Measurements from ENCODE around the gene FILIP1L. TPM values are rescaled to one million over a fixed set of nuclear protein-coding genes. Genes with fewer than 3 reads are reported as not detected.
A peak's percentile ranks its signal among the peaks of the same experiment; 100 is the strongest.

FILIP1L gene
- total and polyA plus RNA-seq, 2 of the 13 experiments (the other 11 are each of a cell fraction or from before 2014, with no cell fraction given): 8.1 to 187 TPM

DNA sequence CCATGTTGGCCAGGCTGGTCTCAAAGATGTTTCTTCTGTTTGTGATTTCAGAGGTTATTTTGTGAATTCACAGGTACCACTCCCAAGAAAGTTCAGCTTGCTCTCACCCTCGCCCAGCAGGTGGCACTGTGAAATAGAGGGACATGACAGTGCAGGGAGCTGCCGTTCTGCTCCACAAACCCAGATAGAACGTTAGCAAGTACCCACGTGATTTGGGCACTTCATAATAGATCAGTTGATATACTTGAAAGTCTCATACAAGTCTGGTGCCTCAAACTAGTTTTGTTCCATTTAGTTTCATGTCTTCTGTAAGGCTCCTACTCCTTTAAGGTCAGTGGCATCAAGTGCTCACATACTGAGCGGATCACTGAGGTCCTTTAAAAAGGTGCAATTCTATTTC lies 45.5 kb downstream of the FILIP1L start (continued):
- TF ChIP-seq ERF (CRISPR knock-in tag; IDR thresholded peaks at IDR 0.05) (peak; percentile 19; the same call in 1 of the 2 replicates), GATAD1 (CRISPR knock-in tag; IDR thresholded peaks at IDR 0.05) (peak; percentile 53; the same call in 1 of the 2 replicates), SOX6 (IDR thresholded peaks at IDR 0.05) (no peak), SOX6 (CRISPR knock-in tag; IDR thresholded peaks at IDR 0.05) (peak; percentile 40; the same call in 1 of the 2 replicates), ZNF331 (CRISPR knock-in tag; IDR thresholded peaks at IDR 0.05) (0 out of 2 replicates have a peak, but pooled peaks have one; percentile 22), CBX5 (CRISPR knock-in tag; IDR thresholded peaks at IDR 0.05; ENCODE audit: borderline replicate concordance) (peak; percentile 74; the same call in 1 of the 2 replicates), XRCC5 (optimal IDR thresholded peaks at IDR 0.05; ENCODE audit: low read length) (peak; percentile 44), GLI4 (CRISPR knock-in tag; IDR thresholded peaks at IDR 0.05; ENCODE audit: borderline replicate concordance) (no peak), MIXL1 (CRISPR knock-in tag; IDR thresholded peaks at IDR 0.05) (peak; percentile 64; the same call in 1 of the 2 replicates)
- TF ChIP-seq, protein P1, sequence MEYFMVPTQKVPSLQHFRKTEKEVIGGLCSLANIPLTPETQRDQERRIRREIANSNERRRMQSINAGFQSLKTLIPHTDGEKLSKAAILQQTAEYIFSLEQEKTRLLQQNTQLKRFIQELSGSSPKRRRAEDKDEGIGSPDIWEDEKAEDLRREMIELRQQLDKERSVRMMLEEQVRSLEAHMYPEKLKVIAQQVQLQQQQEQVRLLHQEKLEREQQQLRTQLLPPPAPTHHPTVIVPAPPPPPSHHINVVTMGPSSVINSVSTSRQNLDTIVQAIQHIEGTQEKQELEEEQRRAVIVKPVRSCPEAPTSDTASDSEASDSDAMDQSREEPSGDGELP (IDR thresholded peaks at IDR 0.05; ENCODE audit: borderline replicate concordance, low read depth): no peak

DNA sequence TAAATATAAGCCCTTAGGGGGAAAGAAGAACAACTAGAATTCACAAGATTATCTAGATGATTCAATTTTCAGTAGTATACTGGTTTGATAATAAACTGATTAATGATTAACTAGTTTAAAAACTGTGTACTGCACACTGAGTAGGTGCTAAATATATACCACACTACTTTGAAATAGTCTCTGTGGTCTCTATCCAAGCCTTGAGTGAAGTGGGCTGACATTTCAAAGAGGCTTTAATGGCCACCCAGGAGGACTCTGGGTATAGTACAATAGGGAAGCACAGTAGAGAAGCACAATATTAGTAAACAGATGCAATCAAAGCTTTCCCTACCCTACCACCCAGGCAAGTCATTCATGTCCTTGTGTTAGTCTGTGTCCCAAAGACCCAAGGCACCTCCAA lies 46.7 kb downstream of the FILIP1L start:
- Histone ChIP-seq H3K27ac (ENCODE audit: extremely low read length, insufficient read depth, low read length) (peak overlapping the region; percentile 14), H3K36me3 (replicated peaks in 1 of 2; ENCODE audit: control insufficient read depth in 1 of 2, insufficient read depth in 2 of 2, low read length in 2 of 2) (no peaks in the 10 kb centered on the region), H3K79me2 (ENCODE audit: insufficient read depth, low read length) (peaks cover 3% of the 10 kb centered on the region), H2AFZ (ENCODE audit: low read length) (no peak overlapping the region), H3K4me2 (ENCODE audit: low read depth, low read length) (no peak overlapping the region), H3K9me3 (ENCODE audit: low read length) (no peaks in the 10 kb centered on the region), H4K20me1 (ENCODE audit: insufficient read depth, low read length) (no peaks in the 10 kb centered on the region), H3K27me3 (ENCODE audit: control insufficient read depth in 1 of 2, insufficient read depth in 2 of 2, low read length in 2 of 2) (no peaks in the 10 kb centered on the region), H3K4me1 (ENCODE audit: insufficient read depth, low read length) (peaks cover 97% of the 10 kb centered on the region), H3K4me3 (replicated peaks in 1 of 3; ENCODE audit: insufficient read depth in 1 of 3, low read depth in 2 of 3, low read length in 3 of 3) (no peak overlapping the region), H3K9ac (ENCODE audit: insufficient read depth, low read depth, low read length) (no peak overlapping the region)
- FAIRE-seq (no peak), DNase-seq (ENCODE audit: low spot score) (no peak), ATAC-seq (no peak)
- POLR2A ChIA-PET: interaction anchor here (1.1 kb wide), 1 partner anchor 196 kb away, joined by 3 read pairs; no protein-coding TSS in a partner anchor
- CTCF ChIA-PET (ENCODE audit: low intra/inter-chr PET ratio, low total read pairs): interaction anchor here (2.2 to 2.3 kb wide), 2 partner anchors 23 to 187 kb away, joined by 11 to 17 read pairs; no protein-coding TSS in a partner anchor
- TF ChIP-seq, protein P2, sequence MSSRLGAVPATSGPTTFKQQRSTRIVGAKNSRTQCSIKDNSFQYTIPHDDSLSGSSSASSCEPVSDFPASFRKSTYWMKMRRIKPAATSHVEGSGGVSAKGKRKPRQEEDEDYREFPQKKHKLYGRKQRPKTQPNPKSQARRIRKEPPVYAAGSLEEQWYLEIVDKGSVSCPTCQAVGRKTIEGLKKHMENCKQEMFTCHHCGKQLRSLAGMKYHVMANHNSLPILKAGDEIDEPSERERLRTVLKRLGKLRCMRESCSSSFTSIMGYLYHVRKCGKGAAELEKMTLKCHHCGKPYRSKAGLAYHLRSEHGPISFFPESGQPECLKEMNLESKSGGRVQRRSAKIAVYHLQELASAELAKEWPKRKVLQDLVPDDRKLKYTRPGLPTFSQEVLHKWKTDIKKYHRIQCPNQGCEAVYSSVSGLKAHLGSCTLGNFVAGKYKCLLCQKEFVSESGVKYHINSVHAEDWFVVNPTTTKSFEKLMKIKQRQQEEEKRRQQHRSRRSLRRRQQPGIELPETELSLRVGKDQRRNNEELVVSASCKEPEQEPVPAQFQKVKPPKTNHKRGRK (CRISPR knock-in tag; IDR thresholded peaks at IDR 0.05): no peak
- TF ChIP-seq HNRNPUL1 (IDR thresholded peaks at IDR 0.05; ENCODE audit: low read depth, low read length) (peak; percentile 76; the same call in 1 of the 2 replicates), ZBTB25 (CRISPR knock-in tag; IDR thresholded peaks at IDR 0.05) (0 out of 2 replicates have a peak, but pooled peaks have one; percentile 26)
- TF ChIP-seq, protein P3, sequence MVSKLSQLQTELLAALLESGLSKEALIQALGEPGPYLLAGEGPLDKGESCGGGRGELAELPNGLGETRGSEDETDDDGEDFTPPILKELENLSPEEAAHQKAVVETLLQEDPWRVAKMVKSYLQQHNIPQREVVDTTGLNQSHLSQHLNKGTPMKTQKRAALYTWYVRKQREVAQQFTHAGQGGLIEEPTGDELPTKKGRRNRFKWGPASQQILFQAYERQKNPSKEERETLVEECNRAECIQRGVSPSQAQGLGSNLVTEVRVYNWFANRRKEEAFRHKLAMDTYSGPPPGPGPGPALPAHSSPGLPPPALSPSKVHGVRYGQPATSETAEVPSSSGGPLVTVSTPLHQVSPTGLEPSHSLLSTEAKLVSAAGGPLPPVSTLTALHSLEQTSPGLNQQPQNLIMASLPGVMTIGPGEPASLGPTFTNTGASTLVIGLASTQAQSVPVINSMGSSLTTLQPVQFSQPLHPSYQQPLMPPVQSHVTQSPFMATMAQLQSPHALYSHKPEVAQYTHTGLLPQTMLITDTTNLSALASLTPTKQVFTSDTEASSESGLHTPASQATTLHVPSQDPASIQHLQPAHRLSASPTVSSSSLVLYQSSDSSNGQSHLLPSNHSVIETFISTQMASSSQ (IDR thresholded peaks at IDR 0.05; ENCODE audit: low read depth): peak; percentile 42; the same call in 1 of the 2 replicates
- TF ChIP-seq, protein P3 (CRISPR knock-in tag; IDR thresholded peaks at IDR 0.05; ENCODE audit: borderline replicate concordance): peak; percentile 21; the same call in 1 of the 2 replicates
- BruUV-seq (replicated peaks): no TSS peak
- in situ Hi-C loops (cut with HindIII; ENCODE audit: extremely low pct_ligation_motif_present, low pct_unique_long_range_greater_than_20kb) (loop anchor here (5.0 kb wide), 1 partner anchor 185 kb away; no protein-coding TSS in a partner anchor), intact Hi-C loops (cut with micrococcal nuclease; ENCODE audit: unreplicated experiment) (no loop called here)

Data from HepG2 (cell line).